Upper lobe of left lung (tissue), 6 donors: ENCODE results near the gene PRKD1. TPM values are rescaled to one million over a fixed set of nuclear protein-coding genes. Genes with fewer than 3 reads are reported as not detected.

Source experiments
- ATAC-seq, 2 donors: fragments of 200-7000 bp; cut with Tn5 transposase; one replicate each; pipeline ENCODE4 v1.9.1; 2022; ENCODE audit warnings: mild to moderate bottlenecking in 2 of 2, moderate library complexity in 2 of 2; ENCODE audit not compliant: low FRiP score in 2 of 2
- DNase-seq, 2 donors: peaks; one replicate each; pipeline ENCODE4 v3.0.0-alpha.2; 2019 to 2020
- H3K27ac ChIP-seq, 4 donors: fragments of 200-600 bp; sonication (generic); one replicate each; pipeline ENCODE4 v1.5.1; 2016 to 2019
- H3K27me3 ChIP-seq, 4 donors: fragments of 200-600 bp; sonication (generic); one replicate each; pipeline ENCODE4 v1.5.1; 2017 to 2019
- H3K36me3 ChIP-seq, 4 donors: fragments of 200-600 bp; sonication (generic); one replicate each; pipeline ENCODE4 v1.5.1; 2016 to 2019
- H3K4me1 ChIP-seq, 4 donors: fragments of 200-600 bp; sonication (generic); one replicate each; pipeline ENCODE4 v1.5.1; 2018 to 2019
- H3K4me3 ChIP-seq, 4 donors: fragments of 200-600 bp; sonication (generic); one replicate each; pipeline ENCODE4 v1.5.1; 2017 to 2019; ENCODE audit warnings: mild to moderate bottlenecking in 2 of 4, moderate library complexity in 1 of 4
- H3K9me3 ChIP-seq, 4 donors: fragments of 200-600 bp; sonication (generic); one replicate each; pipeline ENCODE4 v1.5.1; 2018 to 2019
- CTCF ChIP-seq, 6 experiments: fragments of 450-650 bp in 4 of 6; fragments of 200-600 bp in 2 of 6; sonication (generic) in 2 of 6; IDR thresholded peaks; one replicate each; pipeline ENCODE4 v1.5.1; 2016 to 2019; ENCODE audit warnings: antibody characterized with exemption in 6 of 6
- EP300 ChIP-seq, 4 donors: sonication (generic); formaldehyde crosslinking; IDR thresholded peaks; one replicate each; pipeline ENCODE4 v1.5.1; 2017; ENCODE audit warnings: antibody characterized with exemption in 4 of 4, control low read depth in 2 of 4
- POLR2A ChIP-seq, 4 donors: fragments of 450-650 bp; IDR thresholded peaks; one replicate each; pipeline ENCODE4 v1.5.1; 2016 to 2017; ENCODE audit warnings: antibody characterized with exemption in 4 of 4, mild to moderate bottlenecking in 2 of 4
- POLR2AphosphoS5 ChIP-seq, 2 donors: sonication (generic); formaldehyde crosslinking; IDR thresholded peaks; one replicate each; pipeline ENCODE4 v1.5.1; 2017; ENCODE audit warnings: antibody characterized with exemption in 2 of 2
- WGBS, 2 donors: methylation state at CpG; one replicate each; pipeline ENCODE4 v1.1.5; 2017 to 2018; 5-methylcytosine and 5-hydroxymethylcytosine counted together
- total RNA-seq, 6 donors: library from RNA; depleted of rRNA in 4 of 6; stranded (reverse); fragments of >200 nt in 4 of 6; gene quantifications; one replicate each; pipeline versions ENCODE4 v1.1.0 to v1.2.1, GENCODE V29; 2016 to 2021
- donor health status: DM: no; HTN: no; CAD: no; lungs with moderate emphysema.
- donor health status: DM: no; HTN: yes; CAD: no; lungs with severe emphysema.

The PRKD1 gene
- total RNA-seq, 6 donors from 2014 or later, result 12.2 to 32.5 (median 15.2) TPM

GRCh38 chr14:29627137-29627536 is 300.5 kb downstream of the PRKD1 start:
- Histone ChIP-seq H3K36me3 (no peaks in the 10 kb centered on the region), H3K27me3 (no peaks in the 10 kb centered on the region), H3K4me3 (no peak overlapping the region), H3K4me1 (no peaks in the 10 kb centered on the region), H3K27ac (no peak overlapping the region), H3K9me3 (no peaks in the 10 kb centered on the region)
- ATAC-seq (no peak), DNase-seq (no peak)
- TF ChIP-seq CTCF (IDR thresholded peaks at IDR 0.05) (no peak), POLR2AphosphoS5 (IDR thresholded peaks at IDR 0.05) (no peak), POLR2A (IDR thresholded peaks at IDR 0.05) (no peak), EP300 (IDR thresholded peaks at IDR 0.05) (no peak)
- WGBS, 2 donors, result 87 to 98% methylated on average over 3 of the region's 3 CpGs

- no peak overlapping the region for H3K27ac ChIP-seq
- 86 to 90% methylated on average over 4 of the region's 4 CpGs for WGBS, 2 donors
- no peak for DNase-seq
- no peaks in the 10 kb centered on the region for H3K4me1 ChIP-seq
- ATAC-seq, result no peak
- H3K27me3 ChIP-seq, result no peaks in the 10 kb centered on the region
- TF ChIP-seq CTCF (IDR thresholded peaks at IDR 0.05), result no peak
- TF ChIP-seq EP300 (IDR thresholded peaks at IDR 0.05), result no peak
- TF ChIP-seq POLR2A (IDR thresholded peaks at IDR 0.05), result no peak
- TF ChIP-seq POLR2AphosphoS5 (IDR thresholded peaks at IDR 0.05), result no peak
- no peak overlapping the region for H3K4me3 ChIP-seq
- H3K36me3 ChIP-seq, result no peaks in the 10 kb centered on the region
- H3K9me3 ChIP-seq, result no peaks in the 10 kb centered on the region
These were observed 309.2 kb downstream of the PRKD1 start for GRCh38 chr14:29618323-29619067.

GRCh38 chr14:29616922-29617321 is 310.7 kb downstream of the PRKD1 start:
- no peak for ATAC-seq
- DNase-seq, result no peak
- Histone ChIP-seq H3K36me3 (no peaks in the 10 kb centered on the region), H3K9me3 (no peaks in the 10 kb centered on the region), H3K4me3 (no peak overlapping the region), H3K27me3 (no peaks in the 10 kb centered on the region), H3K4me1 (no peaks in the 10 kb centered on the region), H3K27ac (no peak overlapping the region)
- TF ChIP-seq POLR2AphosphoS5 (IDR thresholded peaks at IDR 0.05) (no peak), POLR2A (IDR thresholded peaks at IDR 0.05) (no peak), EP300 (IDR thresholded peaks at IDR 0.05) (no peak), CTCF (IDR thresholded peaks at IDR 0.05) (no peak)

GRCh38 chr14:29608861-29609260 is 318.8 kb downstream of the PRKD1 start:
- no peak for TF ChIP-seq CTCF (IDR thresholded peaks at IDR 0.05)
- TF ChIP-seq POLR2A (IDR thresholded peaks at IDR 0.05), result no peak
- no peak for TF ChIP-seq POLR2AphosphoS5 (IDR thresholded peaks at IDR 0.05)
- TF ChIP-seq EP300 (IDR thresholded peaks at IDR 0.05), result no peak
- ATAC-seq (no peak), DNase-seq (no peak)
- Histone ChIP-seq H3K4me1 (no peaks in the 10 kb centered on the region), H3K27ac (no peak overlapping the region), H3K36me3 (no peaks in the 10 kb centered on the region), H3K27me3 (no peaks in the 10 kb centered on the region), H3K4me3 (no peak overlapping the region), H3K9me3 (no peaks in the 10 kb centered on the region)
- 70 to 79% methylated on average over 2 of the region's 2 CpGs for WGBS, 2 donors

- DNase-seq (no peak), ATAC-seq (no peak)
- Histone ChIP-seq H3K4me3 (no peak overlapping the region), H3K4me1 (no peaks in the 10 kb centered on the region), H3K27me3 (no peaks in the 10 kb centered on the region), H3K27ac (no peak overlapping the region), H3K36me3 (no peaks in the 10 kb centered on the region), H3K9me3 (no peaks in the 10 kb centered on the region)
- whole genome bisulfite sequencing, 2 donors, result 78 to 83% methylated on average over 5 of the region's 5 CpGs
- no peak for TF ChIP-seq POLR2AphosphoS5 (IDR thresholded peaks at IDR 0.05)
- TF ChIP-seq CTCF (IDR thresholded peaks at IDR 0.05), result no peak
- no peak for TF ChIP-seq POLR2A (IDR thresholded peaks at IDR 0.05)
- TF ChIP-seq EP300 (IDR thresholded peaks at IDR 0.05), result no peak
These were observed 320.5 kb downstream of the PRKD1 start for GRCh38 chr14:29607169-29607568.
